HEK293 (cell line): ENCODE results near the gene AGAP1.

ENCODE experiments used
- CTCF ChIA-PET: fragments of 350-600 bp; formaldehyde crosslinking; extraction: SDS; loops from one replicate; lab custom pipeline; 2021; ENCODE audit warnings: antibody characterized with exemption; lab: Yijun Ruan, JAX
- POLR2A ChIA-PET: fragments of 300-600 bp; formaldehyde crosslinking; extraction: SDS; loops from one replicate; lab custom pipeline; 2020; ENCODE audit warnings: antibody characterized with exemption, inconsistent platforms; lab: Yijun Ruan, JAX
- H3K27ac ChIP-seq: fragments of 200-500 bp; sonication (Bioruptor generic); 2 replicates; pipeline ENCODE4 v1.5.1; 2014; ENCODE audit warnings: low read depth, low read length, control low read depth, inconsistent platforms; ENCODE audit errors: extremely low read depth
- H3K36me3 ChIP-seq, 2 experiments: fragments of 200-500 bp in 1 of 2; sonication (Bioruptor generic) in 1 of 2; 1 replicate in 1 of 2; 2 replicates in 1 of 2; pipeline ENCODE4 v1.5.1; 2014 to 2017; ENCODE audit warnings: inconsistent platforms in 2 of 2, low read length in 2 of 2; ENCODE audit not compliant: control insufficient read depth in 2 of 2, insufficient read depth in 1 of 2
- H3K4me1 ChIP-seq: fragments of 200-500 bp; sonication (Bioruptor generic); 2 replicates; pipeline ENCODE4 v1.5.1; 2014; ENCODE audit warnings: mild to moderate bottlenecking, low read length, inconsistent platforms; ENCODE audit not compliant: control insufficient read depth, insufficient read depth
- H3K4me3 ChIP-seq: 2 replicates; pipeline ENCODE4 v1.5.1; 2011; ENCODE audit warnings: low read depth, mild to moderate bottlenecking, control low read depth, low read length, moderate library complexity
- H3K9me3 ChIP-seq: fragments of 200-500 bp; sonication (Bioruptor generic); 2 replicates; pipeline ENCODE4 v1.5.1; 2014; ENCODE audit warnings: low read depth, low read length, inconsistent platforms; ENCODE audit not compliant: control insufficient read depth, insufficient read depth
- BCL6B ChIP-seq: fragments of 450-650 bp; formaldehyde crosslinking; IDR thresholded peaks from 2 replicates; pipeline ENCODE4 v1.5.1; 2017; ENCODE audit warnings: missing biosample characterization, missing genetic modification characterization
- ELK4 ChIP-seq: IDR thresholded peaks from 2 replicates; pipeline ENCODE4 v1.6.1; 2011; ENCODE audit warnings: mild to moderate bottlenecking, low read depth, low read length, borderline replicate concordance
- GFI1B ChIP-seq: fragments of 450-650 bp; formaldehyde crosslinking; IDR thresholded peaks from 2 replicates; pipeline ENCODE4 v1.5.1; 2016; ENCODE audit warnings: missing biosample characterization, missing genetic modification characterization
- KLF1 ChIP-seq: fragments of 450-650 bp; formaldehyde crosslinking; IDR thresholded peaks from 2 replicates; pipeline ENCODE4 v1.5.1; 2016; ENCODE audit warnings: missing biosample characterization, missing genetic modification characterization
- PATZ1 ChIP-seq: fragments of 450-650 bp; formaldehyde crosslinking; IDR thresholded peaks from 2 replicates; pipeline ENCODE4 v1.5.1; 2016; ENCODE audit warnings: missing biosample characterization, missing genetic modification characterization
- ZBTB26 ChIP-seq: fragments of 450-650 bp; formaldehyde crosslinking; optimal IDR thresholded peaks from 2 replicates; pipeline ENCODE3; 2016; ENCODE audit warnings: missing biosample characterization, mild to moderate bottlenecking, missing genetic modification characterization
- ZFP37 ChIP-seq: fragments of 450-650 bp; formaldehyde crosslinking; IDR thresholded peaks from 2 replicates; pipeline ENCODE4 v1.5.1; 2016; ENCODE audit warnings: missing biosample characterization, missing genetic modification characterization
- ZNF132 ChIP-seq: fragments of 450-650 bp; formaldehyde crosslinking; IDR thresholded peaks from 2 replicates; pipeline ENCODE4 v1.5.1; 2017; ENCODE audit warnings: missing biosample characterization, missing genetic modification characterization, borderline replicate concordance
- ZNF23 ChIP-seq: fragments of 450-650 bp; formaldehyde crosslinking; IDR thresholded peaks from 2 replicates; pipeline ENCODE4 v1.5.1; 2016; ENCODE audit warnings: missing biosample characterization, missing genetic modification characterization, borderline replicate concordance
- ZNF266 ChIP-seq: fragments of 450-650 bp; formaldehyde crosslinking; IDR thresholded peaks from 2 replicates; pipeline ENCODE4 v1.5.1; 2016; ENCODE audit warnings: missing biosample characterization, missing genetic modification characterization, low read depth
- ZNF280D ChIP-seq: fragments of 450-650 bp; formaldehyde crosslinking; IDR thresholded peaks from 2 replicates; pipeline ENCODE4 v1.5.1; 2016; ENCODE audit warnings: missing biosample characterization, missing genetic modification characterization
- ZNF311 ChIP-seq: fragments of 450-650 bp; formaldehyde crosslinking; IDR thresholded peaks from 2 replicates; pipeline ENCODE4 v1.5.1; 2017; ENCODE audit warnings: missing biosample characterization, missing genetic modification characterization, borderline replicate concordance
- ZNF521 ChIP-seq: fragments of 450-650 bp; formaldehyde crosslinking; IDR thresholded peaks from 2 replicates; pipeline ENCODE4 v1.5.1; 2017; ENCODE audit warnings: missing biosample characterization, mild to moderate bottlenecking, missing genetic modification characterization
- ZNF585B ChIP-seq: fragments of 450-650 bp; formaldehyde crosslinking; IDR thresholded peaks from 2 replicates; pipeline ENCODE4 v1.5.1; 2016; ENCODE audit warnings: missing biosample characterization, missing genetic modification characterization
- ZNF596 ChIP-seq: fragments of 450-650 bp; IDR thresholded peaks from 2 replicates; pipeline ENCODE4 v1.5.0; 2018; ENCODE audit warnings: missing biosample characterization, mild to moderate bottlenecking, missing genetic modification characterization, moderate library complexity
- ZNF624 ChIP-seq: fragments of 450-650 bp; formaldehyde crosslinking; IDR thresholded peaks from 2 replicates; pipeline ENCODE4 v1.5.1; 2017; ENCODE audit warnings: missing biosample characterization, missing genetic modification characterization
- ZNF701 ChIP-seq: fragments of 450-650 bp; formaldehyde crosslinking; IDR thresholded peaks from 2 replicates; pipeline ENCODE4 v1.5.1; 2016; ENCODE audit warnings: missing biosample characterization, missing genetic modification characterization
- ZNF747 ChIP-seq: fragments of 450-650 bp; formaldehyde crosslinking; IDR thresholded peaks from 2 replicates; pipeline ENCODE4 v1.5.1; 2016; ENCODE audit warnings: missing biosample characterization, missing genetic modification characterization
- ZSCAN16 ChIP-seq: fragments of 450-650 bp; formaldehyde crosslinking; IDR thresholded peaks from 2 replicates; pipeline ENCODE4 v1.5.1; 2016; ENCODE audit warnings: missing biosample characterization, missing genetic modification characterization
- ZSCAN18 ChIP-seq: fragments of 450-650 bp; formaldehyde crosslinking; IDR thresholded peaks from 2 replicates; pipeline ENCODE4 v1.5.1; 2016; ENCODE audit warnings: missing biosample characterization, missing genetic modification characterization

AGAP1 gene

GRCh38 chr2:235498946-235499812 is 5.3 kb downstream of the AGAP1 start:
- POLR2A ChIA-PET, result interaction anchor here (0.5 kb wide), 1 partner anchor 73 kb away, joined by 4 read pairs; no protein-coding TSS in a partner anchor

More at GRCh38 chr2:235498946-235499812, 5.3 kb downstream of the AGAP1 start:
- Histone ChIP-seq H3K36me3 (no peaks in the 10 kb centered on the region), H3K4me1 (peaks cover 18% of the 10 kb centered on the region), H3K4me3 (no peak overlapping the region), H3K27ac (no peak overlapping the region), H3K9me3 (no peaks in the 10 kb centered on the region)
- CTCF ChIA-PET, result interaction anchor here (0.7 to 1.4 kb wide), 3 partner anchors 15 to 437 kb away, joined by 3 to 4 read pairs (median 3); no protein-coding TSS in a partner anchor
- TF ChIP-seq ZNF747 (tag by site-specific recombination) (no peak), ZFP37 (tag by site-specific recombination) (no peak), BCL6B (no peak), ZNF585B (tag by site-specific recombination) (no peak), ELK4 (no peak), ZSCAN16 (tag by site-specific recombination) (no peak), ZNF23 (tag by site-specific recombination) (no peak), ZBTB26 (tag by site-specific recombination) (no peak), ZNF521 (tag by site-specific recombination) (no peak), ZNF701 (tag by site-specific recombination) (no peak), ZNF624 (no peak), ZNF132 (no peak), ZSCAN18 (tag by site-specific recombination) (no peak), ZNF280D (tag by site-specific recombination) (no peak), ZNF266 (tag by site-specific recombination) (no peak), GFI1B (tag by site-specific recombination) (no peak), ZNF596 (no peak), KLF1 (tag by site-specific recombination) (no peak), ZNF311 (tag by site-specific recombination) (no peak), PATZ1 (no peak)
